B cell (primary cell): ENCODE results near the gene ITPR2. TPM values are rescaled to one million over a fixed set of nuclear protein-coding genes. Genes with fewer than 3 reads are reported as not detected.

ENCODE experiments used
- ATAC-seq: fragments of 200-7000 bp; cut with Tn5 transposase; one replicate; pipeline ENCODE4 v1.10.0; 2021; ENCODE audit warnings: low read depth, mild to moderate bottlenecking, moderate number of reproducible peaks, moderate library complexity
- CTCF ChIA-PET: fragments of 350-600 bp; sonication (Branson Sonifier 250); formaldehyde crosslinking; loops from one replicate; lab custom pipeline; 2021; ENCODE audit warnings: antibody characterized with exemption, inconsistent platforms; lab: Charles Lee
- POLR2A ChIA-PET: fragments of 350-600 bp; sonication (Branson Sonifier 250); formaldehyde crosslinking; loops from one replicate; lab custom pipeline; 2021; ENCODE audit warnings: antibody characterized with exemption; lab: Charles Lee
- DNase-seq: peaks from one replicate; pipeline ENCODE4 v3.0.0; 2013
- H2AFZ ChIP-seq: 2 replicates; pipeline ENCODE4 v1.6.1; 2012; ENCODE audit warnings: mild to moderate bottlenecking, low read depth, low read length; ENCODE audit not compliant: insufficient read depth, poor library complexity, severe bottlenecking
- H3K27ac ChIP-seq, 2 donors: 1 replicate in 1 of 2; 2 replicates in 1 of 2; pipeline ENCODE4 v1.5.1; 2012 to 2013; ENCODE audit warnings: low read length in 2 of 2, mild to moderate bottlenecking in 2 of 2, moderate library complexity in 1 of 2
- H3K27me3 ChIP-seq, 4 experiments: fragments of 200-600 bp in 1 of 4; sonication (generic) in 1 of 4; replicated peaks in 1 of 4; 1 replicate in 2 of 4; 2 replicates in 2 of 4; pipeline versions ENCODE4 v1.6.1 to v1.7.0; 2013 to 2016; ENCODE audit warnings: low read length in 3 of 4, mild to moderate bottlenecking in 2 of 4, mixed read lengths in 1 of 4, moderate library complexity in 1 of 4; ENCODE audit not compliant: insufficient read depth in 4 of 4, control insufficient read depth in 3 of 4; ENCODE audit errors: control extremely low read depth in 1 of 4
- H3K36me3 ChIP-seq, 2 experiments: replicated peaks in 1 of 2; 1 replicate in 1 of 2; 2 replicates in 1 of 2; pipeline versions ENCODE4 v1.6.1 to v1.7.1; 2013; ENCODE audit warnings: low read length in 1 of 2; ENCODE audit not compliant: insufficient read depth in 2 of 2, control insufficient read depth in 1 of 2; ENCODE audit errors: control extremely low read depth in 1 of 2, extremely low read depth in 1 of 2
- H3K4me1 ChIP-seq, 2 donors: fragments of 200-600 bp in 1 of 2; sonication (generic) in 1 of 2; 1 replicate in 1 of 2; 2 replicates in 1 of 2; pipeline versions ENCODE4 v1.5.1 to v1.6.1; 2013 to 2017; ENCODE audit warnings: low read length in 2 of 2; ENCODE audit not compliant: control insufficient read depth in 2 of 2, insufficient read depth in 2 of 2
- H3K4me2 ChIP-seq: replicated peaks from 2 replicates; pipeline ENCODE3; 2012; ENCODE audit warnings: mild to moderate bottlenecking, low read depth, low read length; ENCODE audit not compliant: poor library complexity, severe bottlenecking
- H3K4me3 ChIP-seq, 5 experiments: fragments of 200-600 bp in 1 of 5; sonication (generic) in 1 of 5; 1 replicate in 3 of 5; 2 replicates in 2 of 5; pipeline versions ENCODE4 v1.5.1 to v1.7.0; 2011 to 2016; ENCODE audit warnings: low read length in 4 of 5, mild to moderate bottlenecking in 4 of 5, low read depth in 2 of 5, control low read depth in 1 of 5, moderate library complexity in 1 of 5; ENCODE audit not compliant: insufficient read depth in 1 of 5; ENCODE audit errors: control extremely low read depth in 1 of 5, extremely low read depth in 1 of 5
- H3K79me2 ChIP-seq: fragments of 200-600 bp; sonication (generic); one replicate; pipeline ENCODE4 v1.6.0; 2016; ENCODE audit warnings: low read length; ENCODE audit not compliant: control insufficient read depth, insufficient read depth
- H3K9ac ChIP-seq: fragments of 200-600 bp; sonication (generic); 2 replicates; pipeline ENCODE4 v1.6.1; 2017; ENCODE audit warnings: mild to moderate bottlenecking, low read length, moderate library complexity
- H3K9me3 ChIP-seq, 3 donors: one replicate each; pipeline versions ENCODE4 v1.6.1 to v1.7.1; 2013; ENCODE audit warnings: low read length in 2 of 3; ENCODE audit not compliant: control insufficient read depth in 2 of 3, insufficient read depth in 1 of 3; ENCODE audit errors: control extremely low read depth in 1 of 3
- H4K20me1 ChIP-seq: 2 replicates; pipeline ENCODE4 v1.6.0; 2012; ENCODE audit warnings: mild to moderate bottlenecking, low read length; ENCODE audit not compliant: insufficient read depth, control insufficient read depth, poor library complexity, severe bottlenecking
- H3K27ac Mint-ChIP-seq: one replicate; pipeline ENCODE4 v1.8.0; 2021; ENCODE audit warnings: mixed read lengths
- H3K27me3 Mint-ChIP-seq: one replicate; pipeline ENCODE4 v1.8.0; 2021; ENCODE audit warnings: mixed read lengths
- H3K4me1 Mint-ChIP-seq: one replicate; pipeline ENCODE4 v1.8.0; 2021; ENCODE audit warnings: mixed read lengths
- H3K4me3 Mint-ChIP-seq: one replicate; pipeline ENCODE4 v1.8.0; 2021; ENCODE audit warnings: mixed read lengths
- H3K9me3 Mint-ChIP-seq: one replicate; pipeline ENCODE4 v1.8.0; 2022; ENCODE audit warnings: mixed read lengths; ENCODE audit not compliant: insufficient read depth
- EZH2 ChIP-seq: IDR thresholded peaks from 2 replicates; pipeline ENCODE4 v1.6.1; 2012; ENCODE audit warnings: borderline replicate concordance, low read depth, mild to moderate bottlenecking, moderate library complexity, low read length; ENCODE audit not compliant: insufficient read depth, poor library complexity, severe bottlenecking
- WGBS: methylation state at CpG from one replicate; pipeline ENCODE4 v1.1.5; 2013; ENCODE audit warnings: missing lambda C conversion rate; ENCODE audit not compliant: insufficient coverage; 5-methylcytosine and 5-hydroxymethylcytosine counted together
- intact Hi-C: fragments of 100-400 bp; cut with micrococcal nuclease; formaldehyde crosslinking; loops from one replicate; pipeline ENCODE4 v1.10.0; 2022
- polyA plus RNA-seq: library from polyadenylated mRNA; depleted of rRNA; stranded (reverse); fragments of >200 nt; gene quantifications from 2 replicates; pipeline ENCODE4 v1.2.3, GENCODE V29; 2012
- total RNA-seq, 2 donors: library from RNA; stranded (reverse); fragments of 120-200 nt in 1 of 2; gene quantifications; 1 replicate in 1 of 2; 2 replicates in 1 of 2; pipeline versions ENCODE4 v1.2.3 to v1.2.4, GENCODE V29; 2013 to 2022
- TF ChIP-seq, protein P1 (sequence below): fragments of 200-600 bp; IDR thresholded peaks from one replicate; pipeline ENCODE4 v1.8.0; 2022; ENCODE audit warnings: antibody characterized with exemption, mild to moderate bottlenecking

ITPR2 gene
- total and polyA plus RNA-seq, 2 donors (not counting 1 experiment from before 2014, with no cell fraction given): 4.3 to 113 TPM

DNA sequence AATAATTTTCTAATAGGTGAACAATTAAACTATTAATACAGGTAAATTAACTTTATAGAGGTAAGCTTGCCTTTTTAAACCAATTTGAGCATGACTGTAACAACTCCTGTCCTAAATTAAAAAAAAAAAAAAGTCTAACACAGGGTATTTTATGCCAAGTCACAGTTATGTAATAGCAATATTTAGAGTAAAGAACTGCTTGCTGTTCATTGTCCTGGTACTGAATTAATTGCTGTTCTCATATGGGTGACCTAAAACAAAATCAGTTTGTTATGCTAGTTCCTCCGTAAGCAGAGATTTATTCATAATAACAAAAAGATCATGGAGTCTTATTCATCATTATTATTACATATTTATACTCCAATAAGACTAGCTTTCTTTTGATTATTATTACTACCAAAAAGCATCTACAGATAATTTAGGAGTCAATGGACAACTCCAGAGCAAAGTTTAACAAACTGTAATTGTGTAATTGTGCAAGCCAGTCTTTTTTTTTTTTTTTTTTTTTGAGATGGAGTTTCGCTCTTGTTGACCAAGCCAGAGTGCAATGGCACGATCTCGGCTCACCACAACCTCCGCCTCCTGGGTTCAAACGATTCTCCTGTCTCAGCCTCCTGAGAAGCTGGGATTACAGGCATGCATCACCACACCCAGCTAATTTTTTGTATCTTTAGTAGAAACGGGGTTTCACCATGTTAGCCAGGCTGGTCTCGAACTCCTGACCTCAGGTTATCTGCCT is 98.3 kb downstream of the ITPR2 start:
- H3K4me2 ChIP-seq: no peak overlapping the region
- WGBS: 93% methylated on average over 6 of the region's 8 CpGs
- POLR2A ChIA-PET: interaction anchor here (0.7 kb wide), 1 partner anchor 973 kb away, joined by 6 read pairs; no protein-coding TSS in a partner anchor

More for the DNA sequence above, 98.3 kb downstream of the ITPR2 start:
- ATAC-seq (no peak), DNase-seq (no peak)
- no peaks in the 10 kb centered on the region for H4K20me1 ChIP-seq
- peaks cover 0 to 2% of the 10 kb centered on the region in 2 experiments for H3K36me3 ChIP-seq
- no peak overlapping the region for H3K4me3 Mint-ChIP-seq
- H3K9me3 ChIP-seq: peaks cover 0 to 8% (median 4%) of the 10 kb centered on the region in 3 donors
- H3K4me3 ChIP-seq: no peak overlapping the region
- H3K27ac ChIP-seq: no peak overlapping the region
- no peaks in the 10 kb centered on the region for H3K27me3 Mint-ChIP-seq
- TF ChIP-seq, protein P1, sequence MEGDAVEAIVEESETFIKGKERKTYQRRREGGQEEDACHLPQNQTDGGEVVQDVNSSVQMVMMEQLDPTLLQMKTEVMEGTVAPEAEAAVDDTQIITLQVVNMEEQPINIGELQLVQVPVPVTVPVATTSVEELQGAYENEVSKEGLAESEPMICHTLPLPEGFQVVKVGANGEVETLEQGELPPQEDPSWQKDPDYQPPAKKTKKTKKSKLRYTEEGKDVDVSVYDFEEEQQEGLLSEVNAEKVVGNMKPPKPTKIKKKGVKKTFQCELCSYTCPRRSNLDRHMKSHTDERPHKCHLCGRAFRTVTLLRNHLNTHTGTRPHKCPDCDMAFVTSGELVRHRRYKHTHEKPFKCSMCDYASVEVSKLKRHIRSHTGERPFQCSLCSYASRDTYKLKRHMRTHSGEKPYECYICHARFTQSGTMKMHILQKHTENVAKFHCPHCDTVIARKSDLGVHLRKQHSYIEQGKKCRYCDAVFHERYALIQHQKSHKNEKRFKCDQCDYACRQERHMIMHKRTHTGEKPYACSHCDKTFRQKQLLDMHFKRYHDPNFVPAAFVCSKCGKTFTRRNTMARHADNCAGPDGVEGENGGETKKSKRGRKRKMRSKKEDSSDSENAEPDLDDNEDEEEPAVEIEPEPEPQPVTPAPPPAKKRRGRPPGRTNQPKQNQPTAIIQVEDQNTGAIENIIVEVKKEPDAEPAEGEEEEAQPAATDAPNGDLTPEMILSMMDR: no peak
- no peak for TF ChIP-seq EZH2
- H3K27me3 ChIP-seq: no peaks in the 10 kb centered on the region
- peaks cover 52% of the 10 kb centered on the region for H3K4me1 Mint-ChIP-seq
- no peak overlapping the region for H3K9ac ChIP-seq
- no peak overlapping the region for H2AFZ ChIP-seq
- peaks cover 19 to 21% of the 10 kb centered on the region in 2 donors for H3K4me1 ChIP-seq
- peaks cover 2% of the 10 kb centered on the region for H3K9me3 Mint-ChIP-seq
- intact Hi-C loops: no loop called here
- H3K27ac Mint-ChIP-seq: no peak overlapping the region
- CTCF ChIA-PET: interaction anchor here (1.1 kb wide), 1 partner anchor 510 kb away, joined by 3 read pairs; no protein-coding TSS in a partner anchor
- H3K79me2 ChIP-seq: peaks cover 54% of the 10 kb centered on the region
